Rectal smooth muscle tissue (tissue), 1 donor: ENCODE data around the gene FGF5.
"Not testable (repeated sequence)": the region's sequence is repeated elsewhere in the genome, so short reads cannot be mapped to it uniquely, and the experiment has no call there.

Experiments
- H3K27ac ChIP-seq: one replicate; pipeline ENCODE4 v1.7.0; 2013; ENCODE audit warnings: low read depth, low read length, inconsistent platforms
- H3K27me3 ChIP-seq: one replicate; pipeline ENCODE4 v1.7.0; 2013; ENCODE audit warnings: low read length; ENCODE audit not compliant: control insufficient read depth, insufficient read depth
- H3K36me3 ChIP-seq: one replicate; pipeline ENCODE4 v1.7.0; 2013; ENCODE audit warnings: low read length; ENCODE audit not compliant: control insufficient read depth, insufficient read depth
- H3K4me1 ChIP-seq: one replicate; pipeline ENCODE4 v1.7.0; 2013; ENCODE audit warnings: low read length; ENCODE audit not compliant: control insufficient read depth, insufficient read depth
- H3K4me3 ChIP-seq: one replicate; pipeline ENCODE4 v1.7.0; 2013; ENCODE audit warnings: low read length
- H3K9ac ChIP-seq: one replicate; pipeline ENCODE4 v1.7.0; 2013; ENCODE audit warnings: low read length

FGF5 gene

DNA sequence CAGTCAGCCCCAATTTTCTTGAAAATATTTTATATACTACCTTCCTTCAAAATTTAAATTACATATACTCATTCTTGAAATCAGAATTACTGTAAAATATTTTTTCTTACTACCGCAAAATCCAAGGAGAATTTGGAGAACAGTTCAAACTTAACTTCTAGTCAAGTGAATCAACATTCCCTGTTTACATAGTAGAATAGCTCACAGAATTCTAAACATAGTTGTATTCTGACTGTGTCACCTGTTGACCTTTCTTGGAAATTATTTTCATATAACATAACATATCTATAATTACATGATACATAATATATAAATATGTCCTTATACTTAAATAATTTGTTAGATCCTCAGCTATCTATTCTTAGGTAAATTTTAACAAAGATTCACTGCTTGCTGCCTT is 31.0 kb upstream of the FGF5 start:
- H3K4me1 ChIP-seq, result no peaks in the 10 kb centered on the region
- H3K36me3 ChIP-seq, result no peaks in the 10 kb centered on the region
- H3K4me3 ChIP-seq, result no peak overlapping the region
- H3K27ac ChIP-seq, result no peak overlapping the region
- no peaks in the 10 kb centered on the region for H3K27me3 ChIP-seq
- no peak overlapping the region for H3K9ac ChIP-seq

DNA sequence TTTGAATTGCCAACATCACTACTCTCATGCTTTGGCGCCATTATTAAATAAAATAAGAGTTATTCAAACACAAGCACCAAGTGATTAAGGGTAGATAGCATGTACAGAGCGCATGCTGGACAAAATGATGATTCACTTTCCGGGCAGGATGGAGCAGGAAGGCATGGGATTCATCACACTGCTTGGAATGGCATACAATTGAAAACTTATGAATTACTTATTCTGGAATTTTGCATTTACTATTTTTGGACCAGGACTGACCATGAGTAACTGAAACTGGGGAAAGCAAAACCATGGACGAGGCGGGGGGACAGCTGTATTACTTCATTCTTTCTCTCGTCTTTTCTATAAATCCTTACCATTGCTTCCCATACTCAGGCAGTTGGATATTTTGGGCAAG is 28.5 kb upstream of the FGF5 start:
- Histone ChIP-seq H3K4me3 (no peak overlapping the region), H3K4me1 (no peaks in the 10 kb centered on the region), H3K27me3 (no peaks in the 10 kb centered on the region), H3K27ac (no peak overlapping the region), H3K36me3 (no peaks in the 10 kb centered on the region), H3K9ac (no peak overlapping the region)

DNA sequence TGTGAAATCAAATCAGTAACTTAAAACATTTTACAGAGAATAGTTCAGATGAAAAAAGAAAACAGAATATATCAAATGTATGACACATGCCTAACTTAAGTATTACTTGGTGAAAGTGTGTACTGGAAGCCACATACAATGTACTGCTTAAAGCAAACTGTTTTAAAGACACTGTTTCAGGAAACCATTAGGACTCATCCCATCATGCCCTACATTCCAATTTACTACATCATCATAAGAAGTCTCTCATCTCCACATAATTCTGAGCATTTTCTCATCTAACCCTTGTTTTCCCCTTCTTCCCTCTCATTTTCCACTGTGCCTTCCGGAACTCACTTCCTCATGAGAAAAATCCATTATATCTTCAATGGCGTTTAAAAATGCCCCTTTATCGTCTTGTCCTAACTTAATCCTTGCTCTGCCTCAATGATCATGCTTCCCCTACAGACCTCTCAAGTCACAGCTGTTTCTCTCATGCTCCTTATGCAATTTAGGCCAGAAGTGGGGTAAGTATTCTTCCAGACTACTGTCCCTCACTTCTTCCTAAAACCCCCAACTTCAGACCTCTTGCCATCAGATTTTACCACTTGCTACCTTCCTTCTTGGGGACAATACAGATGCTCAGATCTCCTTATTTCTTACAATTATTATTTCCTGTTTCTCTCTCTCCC is 26.8 kb upstream of the FGF5 start:
- no peak overlapping the region for H3K9ac ChIP-seq
- H3K36me3 ChIP-seq, result no peaks in the 10 kb centered on the region
- no peaks in the 10 kb centered on the region for H3K27me3 ChIP-seq
- no peaks in the 10 kb centered on the region for H3K4me1 ChIP-seq
- H3K27ac ChIP-seq, result no peak overlapping the region
- H3K4me3 ChIP-seq, result no peak overlapping the region

DNA sequence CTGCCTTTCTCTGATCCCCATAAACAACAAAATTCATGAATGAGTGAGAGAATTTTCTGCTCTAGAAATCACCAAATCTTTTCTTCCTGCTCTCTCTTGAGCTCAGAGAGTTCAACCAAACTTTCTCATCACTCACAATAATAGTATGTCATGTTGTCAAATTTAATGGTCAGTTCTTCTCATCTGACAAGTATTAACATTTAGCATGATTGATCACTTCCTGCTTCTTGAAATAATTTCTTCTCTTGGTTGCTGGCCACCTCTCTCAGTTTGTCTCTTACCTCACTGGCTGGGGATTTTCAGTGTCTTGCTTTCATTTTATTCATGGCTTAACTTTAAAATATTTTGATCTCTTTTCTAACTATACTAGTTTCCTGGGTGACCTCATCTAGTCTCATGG is 25.5 kb upstream of the FGF5 start:
- no peaks in the 10 kb centered on the region for H3K27me3 ChIP-seq
- no peak overlapping the region for H3K4me3 ChIP-seq
- H3K27ac ChIP-seq, result no peak overlapping the region
- no peaks in the 10 kb centered on the region for H3K36me3 ChIP-seq
- no peaks in the 10 kb centered on the region for H3K4me1 ChIP-seq
- H3K9ac ChIP-seq, result no peak overlapping the region

DNA sequence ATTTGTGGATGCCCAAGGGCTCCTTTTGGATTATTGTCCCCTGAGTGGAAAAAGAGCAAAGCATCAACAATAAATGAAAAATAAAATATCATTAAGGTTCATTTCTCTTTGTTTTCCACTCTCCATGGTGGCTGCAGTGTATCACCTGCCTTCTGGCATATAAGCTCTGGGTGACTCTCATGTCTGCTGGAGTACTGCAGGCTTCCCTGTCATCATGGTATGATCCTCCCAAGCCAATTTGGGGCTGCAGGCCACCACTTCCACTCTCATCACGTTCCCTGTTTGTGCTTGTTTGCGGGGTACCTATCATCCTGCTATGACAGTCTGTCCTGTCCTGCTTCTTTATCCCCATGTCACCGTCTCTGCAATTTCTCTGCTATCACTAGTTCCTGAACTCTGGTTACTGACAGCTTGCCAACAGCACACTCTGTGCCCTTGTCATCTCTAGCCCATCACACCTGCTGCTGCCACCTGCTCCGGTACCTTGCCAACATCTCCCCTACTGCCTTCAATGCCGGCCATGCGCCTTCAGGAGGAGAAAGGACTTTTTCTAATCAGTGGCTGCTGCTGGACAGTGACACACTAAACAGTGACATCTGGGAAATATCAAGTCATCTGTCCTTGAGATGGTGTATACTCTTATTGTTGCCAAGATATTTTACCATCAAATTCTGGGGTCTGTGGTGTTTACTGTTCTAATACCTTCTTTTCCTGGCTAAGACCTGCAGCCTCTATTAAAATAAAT is 23.0 kb upstream of the FGF5 start:
- no peak overlapping the region for H3K9ac ChIP-seq
- no peak overlapping the region for H3K27ac ChIP-seq
- no peaks in the 10 kb centered on the region for H3K27me3 ChIP-seq
- no peak overlapping the region for H3K4me3 ChIP-seq
- no peaks in the 10 kb centered on the region for H3K36me3 ChIP-seq
- H3K4me1 ChIP-seq, result no peaks in the 10 kb centered on the region

DNA sequence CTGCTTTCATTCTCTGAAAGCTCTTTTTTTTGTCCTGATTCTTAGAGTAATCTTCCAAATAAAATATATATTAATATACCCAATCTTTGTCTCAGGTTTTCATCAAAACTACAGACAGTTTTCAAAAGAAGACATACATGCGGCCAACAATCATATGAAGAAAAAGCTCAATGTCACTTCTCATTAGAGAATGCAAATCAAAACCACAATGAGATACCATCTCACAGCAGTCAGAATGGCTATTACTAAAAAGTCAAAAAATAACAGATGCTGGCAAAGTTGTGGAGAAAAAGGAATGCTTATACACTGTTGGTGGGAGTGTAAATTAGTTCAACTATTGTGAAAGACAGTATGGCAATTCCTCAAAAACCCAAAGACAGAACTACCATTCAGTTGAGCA is 19.0 kb upstream of the FGF5 start:
- H3K9ac ChIP-seq, H3K27me3 ChIP-seq, H3K4me1 ChIP-seq, H3K36me3 ChIP-seq, H3K27ac ChIP-seq, H3K4me3 ChIP-seq: not testable (repeated sequence)

DNA sequence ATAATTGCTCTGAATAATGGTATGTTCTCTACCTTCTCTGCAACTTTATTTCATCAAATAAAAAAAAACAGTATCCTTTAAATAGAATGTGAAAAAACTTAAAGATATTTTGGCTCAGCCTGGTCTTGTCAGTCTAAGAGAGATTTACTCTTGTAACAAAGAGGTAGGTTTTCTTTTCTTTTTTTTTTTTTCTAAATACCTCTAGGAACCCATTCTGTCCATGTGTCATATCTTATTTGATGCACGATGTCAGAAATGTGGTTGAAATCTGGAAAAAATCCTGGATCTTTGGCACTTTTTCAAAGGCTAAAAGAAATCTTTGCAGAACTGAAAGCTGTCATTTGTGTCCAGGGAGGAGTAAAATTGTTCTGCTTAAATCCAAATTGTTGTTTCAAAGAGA is 17.3 kb upstream of the FGF5 start:
- no peaks in the 10 kb centered on the region for H3K27me3 ChIP-seq
- H3K27ac ChIP-seq, result no peak overlapping the region
- no peaks in the 10 kb centered on the region for H3K36me3 ChIP-seq
- no peak overlapping the region for H3K4me3 ChIP-seq
- no peaks in the 10 kb centered on the region for H3K4me1 ChIP-seq
- H3K9ac ChIP-seq, result no peak overlapping the region

DNA sequence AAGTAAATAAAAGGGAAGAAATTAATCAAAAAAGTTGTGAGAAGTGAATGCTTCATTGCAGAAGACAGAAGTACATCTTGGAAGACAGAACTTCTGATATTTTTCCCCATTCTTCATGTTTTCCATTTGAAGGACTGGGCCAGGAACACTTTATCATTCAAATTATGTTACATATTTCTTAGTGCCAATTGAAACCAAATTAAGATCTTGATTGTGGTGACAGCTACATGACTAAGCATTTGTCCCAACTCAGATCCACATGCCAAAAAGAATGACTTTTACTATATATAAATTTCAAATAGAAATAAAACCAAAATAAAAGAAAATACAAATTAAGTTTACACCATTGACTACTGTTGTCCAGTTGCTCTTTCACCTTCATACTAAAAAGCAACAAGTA is 14.0 kb upstream of the FGF5 start:
- Histone ChIP-seq H3K27me3 (no peaks in the 10 kb centered on the region), H3K9ac (no peak overlapping the region), H3K4me1 (no peaks in the 10 kb centered on the region), H3K36me3 (no peaks in the 10 kb centered on the region), H3K4me3 (no peak overlapping the region), H3K27ac (no peak overlapping the region)

DNA sequence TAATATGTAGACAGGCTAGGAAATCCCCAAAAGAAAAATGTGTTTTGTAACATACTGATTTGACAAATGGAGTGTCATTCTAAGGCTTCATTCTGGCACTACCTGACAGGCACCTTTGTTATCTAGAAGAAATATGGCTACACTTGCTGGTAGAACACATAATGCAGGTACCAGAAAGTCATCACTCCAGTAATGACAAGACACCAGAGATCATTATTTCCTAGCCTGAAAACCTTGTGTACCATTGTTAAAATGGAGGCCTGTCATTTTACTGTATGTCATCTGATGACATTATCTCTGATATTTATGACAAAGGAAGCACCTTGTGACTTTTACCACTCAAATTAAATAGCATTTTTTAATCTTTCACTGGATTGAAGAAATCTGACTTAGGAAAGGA is 13.5 kb upstream of the FGF5 start:
- Histone ChIP-seq H3K9ac (no peak overlapping the region), H3K36me3 (no peaks in the 10 kb centered on the region), H3K27ac (no peak overlapping the region), H3K4me3 (no peak overlapping the region), H3K27me3 (no peaks in the 10 kb centered on the region), H3K4me1 (no peaks in the 10 kb centered on the region)

DNA sequence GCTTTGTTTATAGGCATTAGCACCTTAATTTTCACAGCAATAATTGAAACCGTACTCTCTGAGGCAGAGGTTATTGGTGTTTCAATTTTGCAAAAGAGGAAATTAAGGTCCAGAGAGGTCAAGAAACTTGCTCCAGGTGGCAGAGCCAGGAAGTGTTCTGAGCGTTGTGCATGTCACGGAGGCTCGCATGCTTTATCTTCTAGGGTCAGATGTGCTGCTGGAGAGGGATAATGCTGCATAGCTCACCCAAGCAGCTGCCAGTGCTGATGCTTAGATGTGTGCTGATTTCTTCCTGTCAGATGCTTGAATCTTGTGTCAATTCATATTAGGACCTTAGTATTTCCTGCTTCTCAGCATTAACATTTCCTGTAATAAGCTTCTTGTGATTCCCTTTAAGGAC is 13.0 kb upstream of the FGF5 start:
- H3K36me3 ChIP-seq, result no peaks in the 10 kb centered on the region
- H3K27ac ChIP-seq, result no peak overlapping the region
- H3K4me1 ChIP-seq, result no peaks in the 10 kb centered on the region
- no peaks in the 10 kb centered on the region for H3K27me3 ChIP-seq
- no peak overlapping the region for H3K9ac ChIP-seq
- no peak overlapping the region for H3K4me3 ChIP-seq

DNA sequence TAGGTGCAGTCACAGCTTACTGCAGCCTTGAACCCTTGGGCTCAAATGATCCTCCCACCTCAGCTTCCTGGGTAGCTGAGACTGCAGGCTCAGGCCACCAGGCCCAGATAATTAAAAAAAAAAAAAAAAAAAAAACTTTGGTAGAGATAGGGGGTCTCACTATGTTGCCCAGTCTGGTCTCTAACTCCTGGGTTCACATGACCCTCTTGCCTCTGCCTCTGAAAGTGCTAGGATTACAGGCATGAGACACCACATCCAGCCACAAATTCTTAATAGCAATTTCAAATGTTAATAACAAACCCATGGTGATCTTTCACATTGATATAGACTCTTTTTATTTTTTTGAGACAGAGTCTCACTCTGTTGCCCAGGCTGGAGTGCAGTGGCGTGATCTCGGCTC is 12.3 kb upstream of the FGF5 start:
- no peaks in the 10 kb centered on the region for H3K4me1 ChIP-seq
- no peak overlapping the region for H3K9ac ChIP-seq
- H3K4me3 ChIP-seq, result no peak overlapping the region
- no peak overlapping the region for H3K27ac ChIP-seq
- no peaks in the 10 kb centered on the region for H3K27me3 ChIP-seq
- no peaks in the 10 kb centered on the region for H3K36me3 ChIP-seq

DNA sequence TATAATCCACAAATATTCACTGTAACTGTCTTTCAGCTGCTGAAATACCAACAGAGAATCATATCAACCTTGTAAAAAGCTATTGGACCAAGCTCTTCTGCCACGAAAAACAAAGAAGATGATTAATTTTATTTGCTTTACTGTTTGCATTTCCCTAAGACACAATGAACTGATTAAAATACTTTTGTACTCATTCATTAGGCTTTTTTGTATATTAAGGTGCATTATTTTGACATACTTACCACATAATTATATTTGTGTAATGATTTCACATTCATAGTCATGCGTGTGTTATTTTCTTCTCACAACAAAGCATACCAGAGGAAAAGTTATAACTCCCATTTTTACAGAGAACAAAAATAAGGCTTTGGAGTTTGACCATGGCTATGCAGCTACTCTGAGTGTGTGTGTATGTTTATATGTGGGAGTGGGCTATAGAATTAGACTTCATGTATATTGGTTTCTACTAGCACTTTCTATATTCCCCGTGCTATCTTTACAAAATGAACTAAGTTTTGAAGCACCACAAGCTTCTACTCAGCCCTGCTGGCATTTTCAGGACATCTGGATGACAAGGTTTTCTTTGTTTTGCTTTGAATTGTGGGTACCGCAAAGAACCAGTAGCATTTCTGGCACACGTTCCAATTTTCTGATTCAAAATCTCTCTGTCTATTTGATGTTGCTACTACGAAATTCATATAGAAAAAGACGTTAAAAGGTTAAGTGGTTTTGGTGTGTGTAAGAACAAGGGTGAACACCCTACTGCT is 11.0 kb upstream of the FGF5 start:
- no peak overlapping the region for H3K9ac ChIP-seq
- no peaks in the 10 kb centered on the region for H3K4me1 ChIP-seq
- H3K36me3 ChIP-seq, result no peaks in the 10 kb centered on the region
- H3K4me3 ChIP-seq, result no peak overlapping the region
- no peak overlapping the region for H3K27ac ChIP-seq
- H3K27me3 ChIP-seq, result no peaks in the 10 kb centered on the region
